ENCODE measurements around the gene ZNF8.

ZNF8 gene

DNA sequence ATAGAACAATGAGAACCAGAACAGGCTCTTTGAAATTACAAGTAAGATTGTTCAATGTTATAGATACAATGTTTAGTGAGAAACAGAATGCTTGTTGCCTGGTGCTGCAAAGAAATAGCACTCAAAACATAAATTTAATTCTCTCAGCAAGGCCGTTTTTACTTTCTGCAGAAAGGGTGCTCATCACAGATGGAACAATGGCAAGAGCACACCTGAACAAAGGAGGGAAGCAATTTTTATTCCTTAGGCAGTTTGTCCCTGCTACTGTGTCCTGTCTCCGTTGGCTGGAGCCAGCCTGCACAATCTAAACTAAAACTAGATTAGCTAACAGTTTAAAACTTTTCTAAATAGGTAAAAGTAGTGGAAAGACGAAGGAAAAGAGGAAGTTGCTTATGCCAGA, 10.4 kb upstream of the ZNF8 start:
- H3K27ac ChIP-seq (ENCODE audit: low read depth, low read length) = no peak overlapping the region
- 96% methylated on average over 3 of the region's 3 CpGs for WGBS
- no peak overlapping the region for H3K9ac ChIP-seq (ENCODE audit: low read depth, low read length)
- peaks cover 53% of the 10 kb centered on the region for H3K9me3 ChIP-seq (ENCODE audit: insufficient read depth, low read depth, low read length)
- peaks cover 40% of the 10 kb centered on the region for H3K36me3 ChIP-seq (ENCODE audit: insufficient read depth, low read length)
- no peaks in the 10 kb centered on the region for H3K27me3 ChIP-seq (ENCODE audit: insufficient read depth, low read length)
- H3K4me1 ChIP-seq (ENCODE audit: insufficient read depth, low read length) = no peaks in the 10 kb centered on the region
- H3K4me3 ChIP-seq (ENCODE audit: low read length) = no peak overlapping the region

- Histone ChIP-seq H3K4me3 (ENCODE audit: low read length) (no peak overlapping the region), H3K9me3 (ENCODE audit: insufficient read depth, low read depth, low read length) (peaks cover 4% of the 10 kb centered on the region; the same call in 1 of the 2 replicates), H3K9ac (ENCODE audit: low read depth, low read length) (no peak overlapping the region), H3K27ac (ENCODE audit: low read depth, low read length) (no peak overlapping the region), H3K4me1 (ENCODE audit: insufficient read depth, low read length) (0 out of 2 replicates have a peak, but pooled peaks cover under 1% of the 10 kb centered on the region), H3K36me3 (ENCODE audit: insufficient read depth, low read length) (peaks cover 17% of the 10 kb centered on the region), H3K27me3 (ENCODE audit: insufficient read depth, low read length) (no peaks in the 10 kb centered on the region)
- WGBS = 83% methylated on average over 1 of the region's 2 CpGs
Observed at GRCh38 chr19:58274771-58275201, 4.0 kb upstream of the ZNF8 start.

- Histone ChIP-seq H3K9ac (ENCODE audit: low read depth, low read length) (no peak overlapping the region), H3K36me3 (ENCODE audit: insufficient read depth, low read length) (peaks cover 21% of the 10 kb centered on the region), H3K9me3 (ENCODE audit: insufficient read depth, low read depth, low read length) (peaks cover 2% of the 10 kb centered on the region; the same call in 1 of the 2 replicates), H3K27ac (ENCODE audit: low read depth, low read length) (no peak overlapping the region), H3K4me3 (ENCODE audit: low read length) (no peak overlapping the region), H3K27me3 (ENCODE audit: insufficient read depth, low read length) (no peaks in the 10 kb centered on the region), H3K4me1 (ENCODE audit: insufficient read depth, low read length) (0 out of 2 replicates have a peak, but pooled peaks cover 5% of the 10 kb centered on the region)
- WGBS = 91% methylated on average over 3 of the region's 3 CpGs
Observed at GRCh38 chr19:58275564-58275963, 3.2 kb upstream of the ZNF8 start.

- H3K9ac ChIP-seq (ENCODE audit: low read depth, low read length) = no peak overlapping the region
- H3K36me3 ChIP-seq (ENCODE audit: insufficient read depth, low read length) = peaks cover 28% of the 10 kb centered on the region
- H3K4me3 ChIP-seq (ENCODE audit: low read length) = no peak overlapping the region
- H3K9me3 ChIP-seq (ENCODE audit: insufficient read depth, low read depth, low read length) = no peaks in the 10 kb centered on the region
- no peaks in the 10 kb centered on the region for H3K27me3 ChIP-seq (ENCODE audit: insufficient read depth, low read length)
- WGBS = 88% methylated on average over 7 of the region's 7 CpGs
- no peak overlapping the region for H3K27ac ChIP-seq (ENCODE audit: low read depth, low read length)
- 0 out of 2 replicates have a peak, but pooled peaks cover 5% of the 10 kb centered on the region for H3K4me1 ChIP-seq (ENCODE audit: insufficient read depth, low read length)
Observed at GRCh38 chr19:58277197-58277596, 1.6 kb upstream of the ZNF8 start.

- 45% methylated on average over 25 of the region's 25 CpGs for WGBS
- Histone ChIP-seq H3K36me3 (ENCODE audit: insufficient read depth, low read length) (peaks cover 30% of the 10 kb centered on the region), H3K27ac (ENCODE audit: low read depth, low read length) (peak overlapping the region; percentile 62), H3K9me3 (ENCODE audit: insufficient read depth, low read depth, low read length) (no peaks in the 10 kb centered on the region), H3K4me1 (ENCODE audit: insufficient read depth, low read length) (0 out of 2 replicates have a peak, but pooled peaks cover 5% of the 10 kb centered on the region), H3K4me3 (ENCODE audit: low read length) (peak overlapping the region; percentile 89), H3K9ac (ENCODE audit: low read depth, low read length) (peak overlapping the region; percentile 87), H3K27me3 (ENCODE audit: insufficient read depth, low read length) (no peaks in the 10 kb centered on the region)
Observed at GRCh38 chr19:58277748-58278540, 811 bp upstream of the ZNF8 start.

- Histone ChIP-seq H3K9ac (ENCODE audit: low read depth, low read length) (peak overlapping the region; percentile 97), H3K9me3 (ENCODE audit: insufficient read depth, low read depth, low read length) (no peaks in the 10 kb centered on the region), H3K27ac (ENCODE audit: low read depth, low read length) (peak overlapping the region; percentile 92), H3K4me1 (ENCODE audit: insufficient read depth, low read length) (0 out of 2 replicates have a peak, but pooled peaks cover 5% of the 10 kb centered on the region), H3K4me3 (ENCODE audit: low read length) (peak overlapping the region; percentile 89), H3K27me3 (ENCODE audit: insufficient read depth, low read length) (no peaks in the 10 kb centered on the region), H3K36me3 (ENCODE audit: insufficient read depth, low read length) (peaks cover 27% of the 10 kb centered on the region)
- WGBS = 3% methylated on average over 60 of the region's 60 CpGs
Observed at GRCh38 chr19:58279042-58279924, 528 bp downstream of the ZNF8 start.

- Histone ChIP-seq H3K9me3 (ENCODE audit: insufficient read depth, low read depth, low read length) (no peaks in the 10 kb centered on the region), H3K9ac (ENCODE audit: low read depth, low read length) (peak overlapping the region; percentile 97), H3K27ac (ENCODE audit: low read depth, low read length) (peak overlapping the region; percentile 92; the same call in 1 of the 2 replicates), H3K36me3 (ENCODE audit: insufficient read depth, low read length) (peaks cover 26% of the 10 kb centered on the region), H3K4me1 (ENCODE audit: insufficient read depth, low read length) (0 out of 2 replicates have a peak, but pooled peaks cover 5% of the 10 kb centered on the region), H3K4me3 (ENCODE audit: low read length) (peak overlapping the region; percentile 89), H3K27me3 (ENCODE audit: insufficient read depth, low read length) (no peaks in the 10 kb centered on the region)
- 71% methylated on average over 4 of the region's 4 CpGs for WGBS
Observed at GRCh38 chr19:58279925-58280316, 1.2 kb downstream of the ZNF8 start.

DNA sequence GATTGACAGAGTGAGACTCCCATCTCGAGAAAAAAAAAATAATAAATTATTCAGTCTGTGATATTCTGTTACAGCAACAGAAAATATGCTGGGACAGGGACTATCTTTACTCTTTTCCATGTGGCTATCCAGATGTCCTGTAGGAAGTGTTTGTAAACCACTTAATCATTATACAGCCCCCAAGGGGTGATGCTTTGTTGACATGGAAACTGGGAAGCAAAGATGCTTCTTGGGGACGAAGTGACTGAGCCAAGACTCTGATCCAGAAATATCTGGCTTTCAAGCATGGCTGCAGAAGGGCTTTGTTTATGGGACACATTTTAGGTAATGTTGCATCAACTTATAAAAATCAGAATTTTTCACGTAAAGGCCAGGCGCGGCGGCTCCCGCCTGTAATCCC, 5.4 kb downstream of the ZNF8 start:
- Histone ChIP-seq H3K27ac (ENCODE audit: low read depth, low read length) (no peak overlapping the region), H3K4me3 (ENCODE audit: low read length) (no peak overlapping the region), H3K36me3 (ENCODE audit: insufficient read depth, low read length) (peaks cover 69% of the 10 kb centered on the region), H3K27me3 (ENCODE audit: insufficient read depth, low read length) (no peaks in the 10 kb centered on the region), H3K9me3 (ENCODE audit: insufficient read depth, low read depth, low read length) (no peaks in the 10 kb centered on the region), H3K4me1 (ENCODE audit: insufficient read depth, low read length) (0 out of 2 replicates have a peak, but pooled peaks cover 5% of the 10 kb centered on the region), H3K9ac (ENCODE audit: low read depth, low read length) (no peak overlapping the region)
- WGBS = 97% methylated on average over 6 of the region's 7 CpGs

GRCh38 chr19:58291943-58292342, 13.2 kb downstream of the ZNF8 start:
- Histone ChIP-seq H3K27ac (ENCODE audit: low read depth, low read length) (no peak overlapping the region), H3K36me3 (ENCODE audit: insufficient read depth, low read length) (peaks cover 96% of the 10 kb centered on the region), H3K9ac (ENCODE audit: low read depth, low read length) (no peak overlapping the region), H3K4me1 (ENCODE audit: insufficient read depth, low read length) (no peaks in the 10 kb centered on the region), H3K4me3 (ENCODE audit: low read length) (no peak overlapping the region), H3K9me3 (ENCODE audit: insufficient read depth, low read depth, low read length) (peaks cover 6% of the 10 kb centered on the region; the same call in 1 of the 2 replicates), H3K27me3 (ENCODE audit: insufficient read depth, low read length) (no peaks in the 10 kb centered on the region)
- WGBS = 98% methylated on average over 7 of the region's 7 CpGs

DNA sequence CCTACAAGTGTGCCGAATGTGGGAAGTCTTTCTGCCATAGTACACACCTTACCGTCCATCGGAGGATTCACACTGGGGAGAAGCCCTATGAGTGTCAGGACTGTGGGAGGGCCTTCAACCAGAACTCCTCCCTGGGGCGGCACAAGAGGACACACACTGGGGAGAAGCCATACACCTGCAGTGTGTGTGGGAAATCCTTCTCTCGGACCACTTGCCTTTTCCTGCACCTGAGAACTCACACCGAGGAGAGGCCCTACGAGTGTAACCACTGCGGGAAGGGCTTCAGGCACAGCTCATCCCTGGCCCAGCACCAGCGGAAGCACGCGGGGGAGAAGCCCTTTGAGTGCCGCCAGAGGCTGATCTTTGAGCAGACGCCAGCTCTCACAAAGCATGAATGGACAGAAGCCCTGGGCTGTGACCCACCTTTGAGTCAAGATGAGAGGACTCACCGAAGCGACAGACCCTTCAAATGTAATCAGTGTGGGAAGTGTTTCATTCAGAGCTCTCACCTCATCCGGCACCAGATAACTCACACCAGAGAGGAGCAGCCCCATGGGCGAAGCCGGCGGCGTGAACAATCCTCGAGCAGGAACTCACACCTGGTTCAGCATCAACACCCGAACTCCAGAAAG, 16.1 kb downstream of the ZNF8 start:
- Histone ChIP-seq H3K36me3 (ENCODE audit: insufficient read depth, low read length) (peaks cover 88% of the 10 kb centered on the region), H3K9me3 (ENCODE audit: insufficient read depth, low read depth, low read length) (peaks cover 6% of the 10 kb centered on the region; the same call in 1 of the 2 replicates)

More for the DNA sequence above, 16.1 kb downstream of the ZNF8 start:
- no peaks in the 10 kb centered on the region for H3K4me1 ChIP-seq (ENCODE audit: insufficient read depth, low read length)
- no peaks in the 10 kb centered on the region for H3K27me3 ChIP-seq (ENCODE audit: insufficient read depth, low read length)
- WGBS = 96% methylated on average over 22 of the region's 22 CpGs
- no peak overlapping the region for H3K9ac ChIP-seq (ENCODE audit: low read depth, low read length)
- H3K4me3 ChIP-seq (ENCODE audit: low read length) = no peak overlapping the region
- no peak overlapping the region for H3K27ac ChIP-seq (ENCODE audit: low read depth, low read length)
